Thyroid gland (tissue), 4 donors: ENCODE results near the gene EFTUD2.

Source experiments
- CTCF ChIP-seq, 6 experiments: fragments of 200-600 bp in 3 of 6; fragments of 450-650 bp in 3 of 6; sonication (generic) in 3 of 6; IDR thresholded peaks; one replicate each; pipeline ENCODE4 v1.5.1; 2016 to 2019; ENCODE audit warnings: antibody characterized with exemption in 6 of 6, mild to moderate bottlenecking in 2 of 6, inconsistent platforms in 1 of 6, moderate library complexity in 1 of 6
- POLR2A ChIP-seq, 2 donors: fragments of 450-650 bp; IDR thresholded peaks; one replicate each; pipeline ENCODE4 v1.6.1; 2017; ENCODE audit warnings: antibody characterized with exemption in 2 of 2, mild to moderate bottlenecking in 2 of 2, moderate library complexity in 1 of 2

- TF ChIP-seq CTCF (IDR thresholded peaks at IDR 0.05) (no peak), POLR2A (IDR thresholded peaks at IDR 0.05) (no peak)
Observed at GRCh38 chr17:44804302-44805089, 94.7 kb downstream of the EFTUD2 start.
